Raji (cell line): ENCODE results near the gene TOM1.

Source experiments
- POLR2A ChIP-seq: IDR thresholded peaks from 2 replicates; pipeline ENCODE4 v1.6.1; 2011; ENCODE audit warnings: low read depth, low read length, control low read depth; ENCODE audit not compliant: insufficient read depth

Gene TOM1

GRCh38 chr22:35344956-35345690 lies 45.4 kb downstream of the TOM1 start:
- TF ChIP-seq POLR2A, result no peak

GRCh38 chr22:35345808-35346505 lies 46.3 kb downstream of the TOM1 start:
- no peak for TF ChIP-seq POLR2A

- no peak for TF ChIP-seq POLR2A
Measured at GRCh38 chr22:35346596-35347220, 47.0 kb downstream of the TOM1 start.

GRCh38 chr22:35347462-35347861 lies 47.8 kb downstream of the TOM1 start:
- no peak for TF ChIP-seq POLR2A

GRCh38 chr22:35348026-35348590 lies 48.4 kb downstream of the TOM1 start:
- TF ChIP-seq POLR2A, result no peak

GRCh38 chr22:35348703-35349102 lies 49.0 kb downstream of the TOM1 start:
- TF ChIP-seq POLR2A, result no peak

- TF ChIP-seq POLR2A, result no peak
Measured at GRCh38 chr22:35349368-35349703, 49.6 kb downstream of the TOM1 start.

- no peak for TF ChIP-seq POLR2A
Measured at GRCh38 chr22:35349704-35350538, 50.2 kb downstream of the TOM1 start.

- 0 out of 2 replicates have a peak, but pooled peaks have one; percentile 21 for TF ChIP-seq POLR2A
Measured at GRCh38 chr22:35350539-35351503, 51.1 kb downstream of the TOM1 start.

- TF ChIP-seq POLR2A, result peak; percentile 42; the same call in 1 of the 2 replicates
Measured at GRCh38 chr22:35352214-35353111, 52.8 kb downstream of the TOM1 start.

- no peak for TF ChIP-seq POLR2A
Measured at GRCh38 chr22:35353318-35353717, 53.6 kb downstream of the TOM1 start.

- no peak for TF ChIP-seq POLR2A
Measured at GRCh38 chr22:35354068-35354467, 54.4 kb downstream of the TOM1 start.
